ENCODE data around the gene ZNF695.

The ZNF695 gene

DNA sequence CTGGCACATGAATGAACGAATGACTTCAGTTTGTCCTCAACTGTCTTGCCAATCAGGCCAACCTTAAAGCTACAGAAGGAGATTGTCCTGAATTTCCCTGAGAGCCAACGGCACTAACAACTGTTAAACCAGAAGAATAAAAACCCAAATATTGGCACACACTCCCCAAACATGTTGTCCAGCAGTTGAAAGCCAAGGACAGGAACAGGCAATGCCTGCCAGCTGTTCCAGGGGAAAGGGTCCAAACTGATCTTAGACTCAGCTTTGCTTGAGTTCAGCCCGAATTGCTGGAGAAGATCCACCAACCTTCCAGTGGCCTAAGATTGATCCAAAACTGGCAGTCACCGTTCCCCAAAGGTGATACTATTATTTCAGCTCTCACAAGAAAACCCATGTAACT lies 53.7 kb downstream of the ZNF695 start:
- Histone ChIP-seq H3K27me3 (ENCODE audit: control insufficient read depth in 1 of 2, insufficient read depth in 2 of 2, low read length in 2 of 2) (no peaks in the 10 kb centered on the region), H3K27ac (ENCODE audit: low read depth, low read length) (no peak overlapping the region), H3K4me1 (ENCODE audit: insufficient read depth, low read length) (no peaks in the 10 kb centered on the region), H3K4me3 (ENCODE audit: low read depth in 1 of 2, low read length in 2 of 2) (no peak overlapping the region), H3K36me3 (ENCODE audit: insufficient read depth, low read length) (no peaks in the 10 kb centered on the region), H3K9ac (ENCODE audit: low read length) (no peak overlapping the region), H3K9me3 (ENCODE audit: low read length) (no peaks in the 10 kb centered on the region)

DNA sequence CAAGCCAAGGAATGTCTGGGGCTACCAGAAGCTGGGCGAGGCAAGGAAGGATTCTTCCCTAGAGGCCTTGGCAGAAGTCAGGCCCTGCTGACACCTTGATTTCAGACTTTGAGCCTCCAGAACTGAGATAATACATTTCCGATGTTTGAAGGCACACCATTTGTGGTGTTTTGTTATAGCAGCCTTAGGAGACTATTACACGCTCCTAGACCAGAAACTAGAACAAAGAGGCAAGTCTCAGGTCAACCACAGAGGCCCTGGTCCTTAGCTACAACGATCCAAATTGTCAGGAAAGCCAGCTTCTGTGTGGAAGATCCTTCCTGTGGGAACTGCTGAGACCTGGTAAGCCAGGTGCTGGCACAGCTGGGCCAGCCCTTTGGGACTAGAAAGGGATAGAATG lies 56.4 kb downstream of the ZNF695 start:
- peaks cover 10% of the 10 kb centered on the region for H3K4me1 ChIP-seq (ENCODE audit: insufficient read depth, low read length)
- no peak overlapping the region for H3K27ac ChIP-seq (ENCODE audit: low read depth, low read length)

DNA sequence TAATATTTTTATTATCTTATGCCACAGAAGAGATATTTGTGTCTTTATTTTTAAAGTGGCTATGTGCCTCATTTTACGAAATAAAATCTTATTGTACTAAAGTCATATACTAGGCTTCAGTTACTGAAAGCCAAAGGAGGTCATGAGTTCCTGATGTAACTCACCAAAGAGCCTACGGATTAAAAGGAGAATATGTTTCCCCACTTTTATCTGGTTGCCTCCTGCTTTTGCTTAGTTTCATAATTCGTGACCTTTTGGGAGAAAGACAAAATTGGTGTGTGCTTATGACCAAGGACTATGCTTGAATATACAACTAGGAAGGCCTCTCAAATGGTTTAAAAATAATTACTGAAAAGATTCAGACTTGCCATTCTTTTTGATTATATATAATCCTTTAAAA lies 57.9 kb downstream of the ZNF695 start:
- H3K4me1 ChIP-seq (ENCODE audit: insufficient read depth, low read length) = peaks cover 10% of the 10 kb centered on the region
- H3K27ac ChIP-seq (ENCODE audit: low read depth, low read length) = no peak overlapping the region

More for the DNA sequence above, 56.4 kb downstream of the ZNF695 start:
- Histone ChIP-seq H3K27me3 (ENCODE audit: control insufficient read depth in 1 of 2, insufficient read depth in 2 of 2, low read length in 2 of 2) (no peaks in the 10 kb centered on the region), H3K9ac (ENCODE audit: low read length) (no peak overlapping the region), H3K36me3 (ENCODE audit: insufficient read depth, low read length) (no peaks in the 10 kb centered on the region), H3K9me3 (ENCODE audit: low read length) (no peaks in the 10 kb centered on the region), H3K4me3 (ENCODE audit: low read depth in 1 of 2, low read length in 2 of 2) (no peak overlapping the region)

DNA sequence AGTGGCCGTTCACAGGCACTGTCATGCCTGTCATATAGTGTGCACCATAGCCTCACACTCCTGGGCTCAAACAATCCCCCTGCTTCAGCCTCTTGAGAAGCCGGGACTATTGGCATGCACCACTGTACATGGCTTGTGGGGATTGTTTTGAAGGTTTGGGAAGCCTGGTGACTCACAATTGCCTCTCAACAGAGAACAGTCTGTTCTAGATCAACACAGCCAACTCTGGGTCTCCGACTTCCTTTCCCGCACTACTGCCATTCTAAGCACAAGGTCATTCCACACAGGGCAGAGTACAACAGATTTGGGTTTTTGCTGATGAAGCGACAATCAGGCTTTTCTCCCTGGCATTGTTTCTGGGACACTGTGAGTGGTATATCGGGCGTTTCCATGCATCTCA lies 60.6 kb downstream of the ZNF695 start:
- Histone ChIP-seq H3K27me3 (ENCODE audit: control insufficient read depth in 1 of 2, insufficient read depth in 2 of 2, low read length in 2 of 2) (no peaks in the 10 kb centered on the region), H3K4me3 (ENCODE audit: low read depth in 1 of 2, low read length in 2 of 2) (no peak overlapping the region), H3K9me3 (ENCODE audit: low read length) (no peaks in the 10 kb centered on the region), H3K27ac (ENCODE audit: low read depth, low read length) (no peak overlapping the region), H3K9ac (ENCODE audit: low read length) (no peak overlapping the region), H3K4me1 (ENCODE audit: insufficient read depth, low read length) (peaks cover 10% of the 10 kb centered on the region), H3K36me3 (ENCODE audit: insufficient read depth, low read length) (no peaks in the 10 kb centered on the region)

More for the DNA sequence above, 57.9 kb downstream of the ZNF695 start:
- Histone ChIP-seq H3K36me3 (ENCODE audit: insufficient read depth, low read length) (no peaks in the 10 kb centered on the region), H3K9ac (ENCODE audit: low read length) (no peak overlapping the region), H3K9me3 (ENCODE audit: low read length) (no peaks in the 10 kb centered on the region), H3K27me3 (ENCODE audit: control insufficient read depth in 1 of 2, insufficient read depth in 2 of 2, low read length in 2 of 2) (no peaks in the 10 kb centered on the region), H3K4me3 (ENCODE audit: low read depth in 1 of 2, low read length in 2 of 2) (no peak overlapping the region)

DNA sequence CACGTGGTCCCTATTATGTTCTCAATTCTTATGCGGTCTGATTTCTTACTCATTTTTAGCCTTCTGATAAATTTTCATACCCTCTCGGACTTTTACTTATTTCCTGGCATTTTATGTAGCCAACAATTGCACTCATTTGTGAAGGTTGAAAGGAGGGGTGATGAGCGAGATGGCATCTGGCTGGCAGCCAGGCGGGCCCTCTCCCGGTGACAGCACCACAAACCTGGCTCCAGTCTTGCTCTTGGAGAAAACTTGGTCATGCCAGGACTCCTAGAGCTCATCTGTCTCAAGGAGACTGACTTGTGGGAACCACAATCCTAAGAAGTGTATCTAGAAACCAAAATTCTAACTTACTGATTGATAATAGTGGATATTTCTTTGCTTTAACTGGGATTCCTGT lies 61.5 kb downstream of the ZNF695 start:
- Histone ChIP-seq H3K27ac (ENCODE audit: low read depth, low read length) (no peak overlapping the region), H3K4me1 (ENCODE audit: insufficient read depth, low read length) (peaks cover 10% of the 10 kb centered on the region), H3K36me3 (ENCODE audit: insufficient read depth, low read length) (no peaks in the 10 kb centered on the region)

More for the DNA sequence above, 61.5 kb downstream of the ZNF695 start:
- Histone ChIP-seq H3K9me3 (ENCODE audit: low read length) (no peaks in the 10 kb centered on the region), H3K9ac (ENCODE audit: low read length) (no peak overlapping the region), H3K27me3 (ENCODE audit: control insufficient read depth in 1 of 2, insufficient read depth in 2 of 2, low read length in 2 of 2) (no peaks in the 10 kb centered on the region), H3K4me3 (ENCODE audit: low read depth in 1 of 2, low read length in 2 of 2) (no peak overlapping the region)

Data from muscle layer of colon (tissue), 2 donors.